K562 (cell line): ENCODE measurements around the gene ATXN7L1. TPM values are rescaled to one million over a fixed set of nuclear protein-coding genes. Genes with fewer than 3 reads are reported as not detected.

Experiments used
- FOXA3 ChIP-seq, 2 experiments: fragments of 450-650 bp in 1 of 2; sonication (generic) in 1 of 2; formaldehyde crosslinking; IDR thresholded peaks in 1 of 2; conservative IDR thresholded peaks in 1 of 2; 2 replicates each; pipeline versions ENCODE4 v1.4.0 to v1.8.0; 2020 to 2022; ENCODE audit warnings: mild to moderate bottlenecking in 2 of 2, missing genetic modification reagents in 1 of 2
- HMBOX1 ChIP-seq: sonication (generic); IDR thresholded peaks from 2 replicates; pipeline ENCODE4 v1.6.1; 2016
- MAFF ChIP-seq: IDR thresholded peaks from 2 replicates; pipeline ENCODE4 v1.6.1; 2012; ENCODE audit warnings: low read length, improper control_type of control experiment
- MXI1 ChIP-seq: IDR thresholded peaks from 2 replicates; pipeline ENCODE4 v1.6.1; 2011; ENCODE audit warnings: low read depth, mild to moderate bottlenecking, improper control_type of control experiment, low read length
- RBBP5 ChIP-seq: fragments of 200-600 bp; sonication (generic); IDR thresholded peaks from 2 replicates; pipeline ENCODE4 v1.6.1; 2012; ENCODE audit warnings: borderline replicate concordance, mild to moderate bottlenecking, low read length, control low read depth, inconsistent platforms; ENCODE audit not compliant: insufficient read depth, poor library complexity, severe bottlenecking
- RBM22 ChIP-seq: fragments of 200-400 bp; formaldehyde crosslinking; IDR thresholded peaks from 2 replicates; pipeline ENCODE4 v1.6.1; 2018; ENCODE audit warnings: low read length, low read depth; ENCODE audit not compliant: poor library complexity, severe bottlenecking
- RNF2 ChIP-seq: sonication (generic); IDR thresholded peaks from 2 replicates; pipeline ENCODE4 v1.6.1; 2016
- SP1 ChIP-seq: sonication (generic); formaldehyde crosslinking; IDR thresholded peaks from 2 replicates; pipeline ENCODE4 v1.8.1; 2022; ENCODE audit warnings: mild to moderate bottlenecking, missing genetic modification reagents
- SPI1 ChIP-seq: IDR thresholded peaks from 2 replicates; pipeline ENCODE4 v1.6.1; 2011; ENCODE audit warnings: low read depth, low read length, control low read depth, borderline replicate concordance
- ZNF140 ChIP-seq: fragments of 250-450 bp; sonication (Bioruptor Pico); IDR thresholded peaks from 2 replicates; pipeline ENCODE4 v1.8.0; 2021; ENCODE audit warnings: moderate library complexity, mild to moderate bottlenecking, inconsistent platforms
- ZNF263 ChIP-seq: sonication (generic); formaldehyde crosslinking; IDR thresholded peaks from 2 replicates; pipeline ENCODE4 v1.8.0; 2022; ENCODE audit warnings: mild to moderate bottlenecking, missing genetic modification reagents, borderline replicate concordance
- ZNF282 ChIP-seq: sonication (generic); formaldehyde crosslinking; IDR thresholded peaks from 2 replicates; pipeline ENCODE4 v1.8.1; 2023; ENCODE audit warnings: missing genetic modification reagents
- ZNF589 ChIP-seq: fragments of 200-800 bp; sonication (Bioruptor generic); IDR thresholded peaks from 2 replicates; pipeline ENCODE4 v1.6.1; 2016; ENCODE audit warnings: low read depth, missing genetic modification characterization, missing compliant biosample characterization
- ZNF766 ChIP-seq: fragments of 200-800 bp; sonication (Bioruptor generic); conservative IDR thresholded peaks from 2 replicates; pipeline ENCODE4 v1.6.1; 2016; ENCODE audit warnings: missing genetic modification characterization, missing compliant biosample characterization
- polyA plus RNA-seq, 8 experiments: library from polyadenylated mRNA; depleted of rRNA in 4 of 8; stranded (reverse) in 5 of 8; unstranded in 3 of 8; fragments of >200 nt; fragmentation: Nextera tagmentation in 2 of 8; fragmentation: Illumina TruSeq in 1 of 8; extraction: Ambion mirVana in 2 of 8; extraction: Trizol in 1 of 8; gene quantifications; 2 replicates each; pipeline versions ENCODE4 v1.2.1 to v1.2.3, GENCODE V29; 2011 to 2014; ENCODE audit warnings: inconsistent platforms in 1 of 8, missing spikeins in 1 of 8
- total RNA-seq, 7 experiments: library from RNA; depleted of rRNA in 6 of 7; stranded (reverse); fragments of >200 nt in 6 of 7; fragmentation: Illumina TruSeq in 2 of 7; extraction: Trizol in 2 of 7; gene quantifications; 2 replicates each; pipeline versions ENCODE4 v1.2.1 to v1.2.3, GENCODE V29; 2011 to 2021; ENCODE audit warnings: low replicate concordance in 1 of 7
- TF ChIP-seq, protein P1 (sequence below), 2 experiments: fragments of 450-650 bp; IDR thresholded peaks; 2 replicates each; pipeline ENCODE4 v1.6.1; 2016; ENCODE audit warnings: mild to moderate bottlenecking in 2 of 2, borderline replicate concordance in 1 of 2, low read depth in 1 of 2, moderate library complexity in 1 of 2
- TF ChIP-seq, protein P2 (sequence below): fragments of 250-450 bp; sonication (Bioruptor Pico); IDR thresholded peaks from 2 replicates; pipeline ENCODE4 v1.8.0; 2021; ENCODE audit warnings: borderline replicate concordance, mild to moderate bottlenecking, moderate library complexity; ENCODE audit not compliant: poor library complexity, severe bottlenecking

ATXN7L1 gene
- total and polyA plus RNA-seq, 9 of the 15 experiments (the other 6 are each of a cell fraction or from before 2014, with no cell fraction given) = 6.6 to 13.7 (median 10.7) TPM

DNA sequence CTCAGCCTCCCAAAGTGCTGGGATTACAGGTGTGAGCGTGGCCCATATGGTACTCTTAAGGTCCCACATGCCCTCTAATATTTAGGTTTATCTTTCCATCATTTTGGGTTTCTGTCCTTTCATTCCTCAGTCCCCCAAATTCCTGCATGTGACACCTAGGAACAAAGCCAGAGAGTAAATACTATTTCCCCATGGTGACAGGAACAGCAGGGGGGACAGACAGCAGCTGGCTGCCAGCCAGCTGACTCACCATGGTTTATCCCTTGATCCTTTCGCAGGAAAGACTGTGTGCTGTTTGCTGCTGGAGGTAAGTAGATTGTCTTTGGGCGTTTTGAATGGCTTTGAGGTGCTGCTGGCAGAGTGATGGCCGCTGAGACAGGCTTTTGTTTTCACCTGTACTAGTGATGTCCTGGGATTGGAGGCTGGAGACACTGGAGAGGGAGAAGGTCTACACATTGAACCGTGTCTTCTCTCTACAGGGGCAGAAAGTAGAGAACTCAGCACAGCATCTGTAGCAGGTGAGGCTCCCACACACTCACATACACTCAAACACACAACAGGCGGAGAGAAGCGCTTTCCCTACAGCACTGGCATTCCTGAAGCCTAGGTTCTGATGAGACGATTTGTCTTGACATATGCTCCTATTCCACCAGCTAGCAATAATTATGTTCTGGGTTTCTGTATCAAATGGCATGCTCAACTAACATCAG lies 211.4 kb downstream of the ATXN7L1 start (continued):
- TF ChIP-seq, protein P1, sequence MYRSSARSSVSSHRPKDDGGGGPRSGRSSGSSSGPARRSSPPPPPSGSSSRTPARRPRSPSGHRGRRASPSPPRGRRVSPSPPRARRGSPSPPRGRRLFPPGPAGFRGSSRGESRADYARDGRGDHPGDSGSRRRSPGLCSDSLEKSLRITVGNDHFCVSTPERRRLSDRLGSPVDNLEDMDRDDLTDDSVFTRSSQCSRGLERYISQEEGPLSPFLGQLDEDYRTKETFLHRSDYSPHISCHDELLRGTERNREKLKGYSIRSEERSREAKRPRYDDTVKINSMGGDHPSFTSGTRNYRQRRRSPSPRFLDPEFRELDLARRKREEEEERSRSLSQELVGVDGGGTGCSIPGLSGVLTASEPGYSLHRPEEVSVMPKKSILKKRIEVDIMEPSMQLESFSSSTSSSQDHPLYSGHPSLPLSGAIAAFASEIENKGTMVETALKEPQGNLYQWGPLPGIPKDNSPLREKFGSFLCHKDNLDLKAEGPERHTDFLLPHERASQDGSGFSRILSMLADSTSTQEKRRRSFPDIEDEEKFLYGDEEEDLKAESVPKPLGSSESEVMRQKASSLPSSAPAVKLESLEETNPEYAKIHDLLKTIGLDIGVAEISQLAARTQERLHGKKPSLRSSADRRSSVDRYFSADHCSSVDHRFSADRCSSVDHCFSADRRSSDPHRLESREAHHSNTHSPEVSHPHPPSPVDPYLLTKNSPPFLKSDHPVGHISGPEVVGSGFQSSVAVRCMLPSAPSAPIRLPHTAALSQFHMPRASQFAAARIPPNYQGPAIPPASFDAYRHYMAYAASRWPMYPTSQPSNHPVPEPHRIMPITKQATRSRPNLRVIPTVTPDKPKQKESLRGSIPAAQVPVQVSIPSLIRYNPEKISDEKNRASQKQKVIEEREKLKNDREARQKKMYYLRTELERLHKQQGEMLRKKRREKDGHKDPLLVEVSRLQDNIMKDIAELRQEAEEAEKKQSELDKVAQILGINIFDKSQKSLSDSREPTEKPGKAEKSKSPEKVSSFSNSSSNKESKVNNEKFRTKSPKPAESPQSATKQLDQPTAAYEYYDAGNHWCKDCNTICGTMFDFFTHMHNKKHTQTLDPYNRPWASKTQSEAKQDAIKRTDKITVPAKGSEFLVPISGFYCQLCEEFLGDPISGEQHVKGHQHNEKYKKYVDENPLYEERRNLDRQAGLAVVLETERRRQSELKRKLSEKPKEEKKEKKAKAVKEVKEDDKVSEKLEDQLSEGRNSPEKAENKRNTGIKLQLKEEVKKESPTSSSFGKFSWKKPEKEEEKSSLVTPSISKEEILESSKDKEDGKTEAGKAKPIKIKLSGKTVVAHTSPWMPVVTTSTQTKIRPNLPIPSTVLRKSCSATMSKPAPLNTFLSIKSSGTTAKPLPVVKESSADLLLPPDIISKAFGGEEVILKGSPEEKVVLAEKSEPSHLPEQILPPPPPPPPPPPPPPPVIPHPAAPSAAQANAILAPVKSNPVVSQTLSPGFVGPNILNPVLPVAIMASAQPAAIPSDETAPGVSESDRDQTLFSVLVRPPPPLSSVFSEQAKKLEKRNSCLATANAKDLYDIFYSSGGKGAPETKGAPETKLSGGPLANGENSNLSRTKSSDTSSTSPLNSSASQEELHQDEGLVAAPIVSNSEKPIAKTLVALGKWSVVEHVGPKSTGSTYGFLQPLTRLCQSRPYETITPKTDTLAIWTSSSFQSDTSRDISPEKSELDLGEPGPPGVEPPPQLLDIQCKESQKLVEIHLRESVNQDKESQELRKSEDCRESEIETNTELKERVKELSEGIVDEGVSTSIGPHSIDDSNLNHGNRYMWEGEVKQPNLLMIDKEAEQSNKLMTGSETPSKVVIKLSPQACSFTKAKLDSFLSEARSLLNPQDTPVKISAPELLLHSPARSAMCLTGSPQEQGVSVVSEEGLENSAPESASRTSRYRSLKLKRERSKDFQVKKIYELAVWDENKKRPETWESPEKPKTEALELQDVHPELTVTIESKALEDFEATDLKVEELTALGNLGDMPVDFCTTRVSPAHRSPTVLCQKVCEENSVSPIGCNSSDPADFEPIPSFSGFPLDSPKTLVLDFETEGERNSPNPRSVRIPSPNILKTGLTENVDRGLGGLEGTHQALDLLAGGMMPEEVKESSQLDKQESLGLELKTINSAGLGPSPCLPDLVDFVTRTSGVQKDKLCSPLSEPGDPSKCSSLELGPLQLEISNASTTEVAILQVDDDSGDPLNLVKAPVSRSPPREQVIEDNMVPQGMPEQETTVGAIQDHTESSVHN (IDR thresholded peaks at IDR 0.05; ENCODE audit: borderline replicate concordance in 1 of 2, low read depth in 1 of 2) = no peak
- TF ChIP-seq RBM22 (no peak), SP1 (CRISPR knock-in tag) (peak; percentile 32; the same call in 1 of the 2 replicates), MXI1 (no peak), ZNF589 (CRISPR knock-in tag) (no peak), ZNF140 (CRISPR knock-in tag) (no peak), ZNF766 (CRISPR knock-in tag) (peak; percentile 95), ZNF282 (CRISPR knock-in tag) (no peak), RNF2 (0 out of 2 replicates have a peak, but pooled peaks have one; percentile 29), ZNF263 (CRISPR knock-in tag) (0 out of 2 replicates have a peak, but pooled peaks have one; percentile 22), SPI1 (no peak), RBBP5 (no peak), HMBOX1 (peak; percentile 63; the same call in 1 of the 2 replicates), MAFF (peak; percentile 33; the same call in 1 of the 2 replicates), FOXA3 (CRISPR knock-in tag; conservative IDR thresholded peaks at IDR 0.05 in 1 of 2, IDR thresholded peaks at IDR 0.05 in 1 of 2) (peak; percentile 27 to 61; a peak in 1 of 4 replicates)
- TF ChIP-seq, protein P2, sequence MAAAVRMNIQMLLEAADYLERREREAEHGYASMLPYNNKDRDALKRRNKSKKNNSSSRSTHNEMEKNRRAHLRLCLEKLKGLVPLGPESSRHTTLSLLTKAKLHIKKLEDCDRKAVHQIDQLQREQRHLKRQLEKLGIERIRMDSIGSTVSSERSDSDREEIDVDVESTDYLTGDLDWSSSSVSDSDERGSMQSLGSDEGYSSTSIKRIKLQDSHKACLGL (CRISPR knock-in tag) = no peak
